ENCODE data around the gene CENPN. TPM values are rescaled to one million over a fixed set of nuclear protein-coding genes. Genes with fewer than 3 reads are reported as not detected.

The CENPN gene
- total RNA-seq, 4 donors from 2014 or later = 4.9 to 12.7 (median 8.5) TPM

DNA sequence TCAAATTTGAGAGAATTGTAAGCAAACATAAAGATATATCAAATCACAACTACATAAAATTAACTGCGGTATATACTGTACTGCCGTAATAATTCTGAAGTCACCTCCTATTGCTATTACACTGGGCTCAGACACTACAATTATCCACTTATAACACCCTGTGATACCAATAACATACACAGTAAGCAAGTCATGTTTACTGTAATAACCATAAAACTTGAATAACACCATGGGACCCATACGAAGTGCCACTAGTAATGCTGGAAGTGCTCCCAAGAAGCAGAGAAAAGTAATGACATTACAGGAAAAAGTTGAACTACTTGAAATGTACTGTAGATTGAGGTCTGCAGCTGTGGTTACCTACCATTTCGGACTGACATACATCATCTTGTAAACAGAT, 24.4 kb upstream of the CENPN start:
- H3K27me3 ChIP-seq = no peaks in the 10 kb centered on the region
- H3K4me1 ChIP-seq = peaks cover 0 to 29% (median 12%) of the 10 kb centered on the region in 4 donors
- DNase-seq = no peak
- H3K9me3 ChIP-seq = no peaks in the 10 kb centered on the region
- intact Hi-C loops (cut with DNase I; ENCODE audit: low total_unique reads) (no loop called here), in situ Hi-C loops (cut with MboI; ENCODE audit: low pct_ligation_motif_present in 1 of 4, low pct_unique_long_range_greater_than_20kb in 1 of 4, low sequenced_read_pairs in 3 of 4) (no loop called here)
- H3K36me3 ChIP-seq = peaks cover 0 to 12% (median 0%) of the 10 kb centered on the region in 4 donors
- no peak overlapping the region for H3K4me3 ChIP-seq
- peak overlapping the region in 1 of 4 donors; percentile 8 for H3K27ac ChIP-seq
- TF ChIP-seq, protein P1, sequence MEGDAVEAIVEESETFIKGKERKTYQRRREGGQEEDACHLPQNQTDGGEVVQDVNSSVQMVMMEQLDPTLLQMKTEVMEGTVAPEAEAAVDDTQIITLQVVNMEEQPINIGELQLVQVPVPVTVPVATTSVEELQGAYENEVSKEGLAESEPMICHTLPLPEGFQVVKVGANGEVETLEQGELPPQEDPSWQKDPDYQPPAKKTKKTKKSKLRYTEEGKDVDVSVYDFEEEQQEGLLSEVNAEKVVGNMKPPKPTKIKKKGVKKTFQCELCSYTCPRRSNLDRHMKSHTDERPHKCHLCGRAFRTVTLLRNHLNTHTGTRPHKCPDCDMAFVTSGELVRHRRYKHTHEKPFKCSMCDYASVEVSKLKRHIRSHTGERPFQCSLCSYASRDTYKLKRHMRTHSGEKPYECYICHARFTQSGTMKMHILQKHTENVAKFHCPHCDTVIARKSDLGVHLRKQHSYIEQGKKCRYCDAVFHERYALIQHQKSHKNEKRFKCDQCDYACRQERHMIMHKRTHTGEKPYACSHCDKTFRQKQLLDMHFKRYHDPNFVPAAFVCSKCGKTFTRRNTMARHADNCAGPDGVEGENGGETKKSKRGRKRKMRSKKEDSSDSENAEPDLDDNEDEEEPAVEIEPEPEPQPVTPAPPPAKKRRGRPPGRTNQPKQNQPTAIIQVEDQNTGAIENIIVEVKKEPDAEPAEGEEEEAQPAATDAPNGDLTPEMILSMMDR (IDR thresholded peaks at IDR 0.05) = no peak
- TF ChIP-seq POLR2A (IDR thresholded peaks at IDR 0.05) (no peak), POLR2AphosphoS5 (IDR thresholded peaks at IDR 0.05) (no peak), EP300 (IDR thresholded peaks at IDR 0.05; ENCODE audit: low read depth) (no peak)
- whole genome bisulfite sequencing, 2 donors (ENCODE audit: low coverage in 1 of 2) = 44 to 50% methylated on average over 4 of the region's 4 CpGs

DNA sequence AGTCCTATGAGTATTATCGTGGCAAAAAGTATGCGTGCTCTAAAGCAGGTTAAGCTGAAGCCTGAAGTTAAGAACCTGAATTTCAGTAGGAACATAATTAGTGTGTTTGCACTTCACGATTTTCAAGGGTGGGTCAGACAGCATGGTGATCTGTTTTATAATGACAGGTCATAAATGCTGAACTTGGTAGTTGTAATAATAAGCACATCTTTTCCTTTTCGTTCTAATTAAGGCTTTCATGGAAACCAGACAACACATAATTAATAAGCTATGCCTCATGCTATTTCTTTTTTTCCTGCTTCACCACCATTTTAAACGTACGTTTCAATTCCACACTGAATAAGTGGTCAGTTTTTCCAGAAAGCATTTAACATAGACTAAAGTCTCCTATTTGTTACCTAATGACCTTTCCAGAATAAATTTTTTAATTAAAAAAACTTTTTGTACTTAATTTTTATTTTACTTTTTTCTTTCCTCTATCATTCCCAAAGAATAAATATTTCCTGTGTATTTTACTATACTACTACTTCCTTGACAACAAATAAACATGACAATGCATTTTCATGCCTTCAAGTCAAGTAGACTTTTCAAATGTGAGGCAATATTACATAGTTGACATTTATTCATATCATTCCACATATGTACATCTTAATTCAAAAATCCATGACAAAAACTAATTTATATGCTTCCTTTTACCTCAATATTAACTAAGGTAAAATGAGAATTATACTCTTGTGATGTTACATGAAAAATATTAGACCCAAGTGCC, 22.7 kb upstream of the CENPN start:
- H3K27me3 ChIP-seq = no peaks in the 10 kb centered on the region
- intact Hi-C loops (cut with DNase I; ENCODE audit: low total_unique reads) (no loop called here), in situ Hi-C loops (cut with MboI; ENCODE audit: low pct_ligation_motif_present in 1 of 4, low pct_unique_long_range_greater_than_20kb in 1 of 4, low sequenced_read_pairs in 3 of 4) (no loop called here)
- TF ChIP-seq, protein P1 (IDR thresholded peaks at IDR 0.05) = no peak
- TF ChIP-seq POLR2AphosphoS5 (IDR thresholded peaks at IDR 0.05) (no peak), POLR2A (IDR thresholded peaks at IDR 0.05) (no peak), EP300 (IDR thresholded peaks at IDR 0.05; ENCODE audit: low read depth) (no peak)
- no peak overlapping the region for H3K4me3 ChIP-seq
- H3K27ac ChIP-seq = no peak overlapping the region
- H3K9me3 ChIP-seq = no peaks in the 10 kb centered on the region
- peaks cover 0 to 26% (median 12%) of the 10 kb centered on the region in 4 donors for H3K4me1 ChIP-seq
- 75 to 80% methylated on average over 6 of the region's 6 CpGs for WGBS, 2 donors (ENCODE audit: low coverage in 1 of 2)
- H3K36me3 ChIP-seq = peaks cover 0 to 7% (median 0%) of the 10 kb centered on the region in 4 donors
- no peak for DNase-seq

DNA sequence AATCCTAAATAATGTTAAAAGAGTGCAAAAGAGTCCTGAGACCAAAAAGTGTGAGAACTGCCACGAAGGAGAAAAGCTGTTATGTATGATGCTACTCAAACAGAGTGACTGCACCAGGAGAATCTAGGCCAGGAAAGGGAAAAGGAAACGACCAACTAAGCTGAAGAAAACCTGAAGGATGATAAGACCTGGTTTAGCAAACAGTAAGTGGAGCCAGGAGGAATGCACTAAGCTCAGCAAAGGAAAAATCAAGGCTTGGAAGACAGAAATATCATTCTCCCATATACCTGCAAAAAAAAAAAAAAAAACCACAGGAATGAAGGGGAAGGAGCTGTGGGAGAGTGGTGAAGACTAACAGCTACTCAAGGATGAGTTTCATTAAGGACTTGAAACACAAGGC, 21.4 kb upstream of the CENPN start:
- intact Hi-C loops (cut with DNase I; ENCODE audit: low total_unique reads) (no loop called here), in situ Hi-C loops (cut with MboI; ENCODE audit: low pct_ligation_motif_present in 1 of 4, low pct_unique_long_range_greater_than_20kb in 1 of 4, low sequenced_read_pairs in 3 of 4) (no loop called here)
- 43 to 61% methylated on average over 2 of the region's 2 CpGs for WGBS, 2 donors (ENCODE audit: low coverage in 1 of 2)
- H3K27ac ChIP-seq = no peak overlapping the region
- H3K27me3 ChIP-seq = no peaks in the 10 kb centered on the region
- H3K4me3 ChIP-seq = no peak overlapping the region
- H3K9me3 ChIP-seq = no peaks in the 10 kb centered on the region
- DNase-seq = no peak
- H3K4me1 ChIP-seq = peaks cover 0 to 26% (median 12%) of the 10 kb centered on the region in 4 donors
- TF ChIP-seq POLR2AphosphoS5 (IDR thresholded peaks at IDR 0.05) = no peak
- TF ChIP-seq EP300 (IDR thresholded peaks at IDR 0.05; ENCODE audit: low read depth) = no peak
- TF ChIP-seq POLR2A (IDR thresholded peaks at IDR 0.05) = no peak
- TF ChIP-seq, protein P1 (IDR thresholded peaks at IDR 0.05) = no peak
- H3K36me3 ChIP-seq = no peaks in the 10 kb centered on the region

DNA sequence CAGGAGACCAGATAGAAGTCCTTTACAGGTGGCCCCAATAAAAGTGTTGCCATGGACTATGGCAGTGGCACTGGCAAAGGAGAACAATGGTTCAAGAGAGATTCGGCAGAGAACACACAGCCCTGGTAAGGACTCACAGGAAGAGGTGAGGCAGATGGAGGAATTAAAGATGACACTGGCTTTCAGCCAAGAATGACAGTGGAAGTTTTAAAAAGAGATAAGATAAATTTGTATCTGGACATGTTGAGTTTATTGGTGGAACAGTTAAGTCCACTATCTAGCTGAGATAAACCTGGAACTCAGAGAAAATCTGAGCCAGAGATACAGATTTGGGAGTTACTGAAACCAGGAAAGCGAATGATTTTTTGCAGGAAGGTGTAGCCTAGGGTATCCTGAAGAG, 20.5 kb upstream of the CENPN start:
- Histone ChIP-seq H3K27me3 (no peaks in the 10 kb centered on the region), H3K4me3 (no peak overlapping the region), H3K9me3 (no peaks in the 10 kb centered on the region), H3K27ac (no peak overlapping the region), H3K36me3 (no peaks in the 10 kb centered on the region), H3K4me1 (peaks cover 0 to 19% (median 8%) of the 10 kb centered on the region in 4 donors)
- intact Hi-C loops (cut with DNase I; ENCODE audit: low total_unique reads) (no loop called here), in situ Hi-C loops (cut with MboI; ENCODE audit: low pct_ligation_motif_present in 1 of 4, low pct_unique_long_range_greater_than_20kb in 1 of 4, low sequenced_read_pairs in 3 of 4) (no loop called here)
- no peak for DNase-seq
- WGBS, 2 donors (ENCODE audit: low coverage in 1 of 2) = 85% methylated on average over 2 of the region's 2 CpGs
- TF ChIP-seq POLR2AphosphoS5 (IDR thresholded peaks at IDR 0.05) (no peak), EP300 (IDR thresholded peaks at IDR 0.05; ENCODE audit: low read depth) (no peak), POLR2A (IDR thresholded peaks at IDR 0.05) (no peak)
- TF ChIP-seq, protein P1 (IDR thresholded peaks at IDR 0.05) = no peak
